ENCODE data around the gene ZNF521.

The ZNF521 gene

DNA sequence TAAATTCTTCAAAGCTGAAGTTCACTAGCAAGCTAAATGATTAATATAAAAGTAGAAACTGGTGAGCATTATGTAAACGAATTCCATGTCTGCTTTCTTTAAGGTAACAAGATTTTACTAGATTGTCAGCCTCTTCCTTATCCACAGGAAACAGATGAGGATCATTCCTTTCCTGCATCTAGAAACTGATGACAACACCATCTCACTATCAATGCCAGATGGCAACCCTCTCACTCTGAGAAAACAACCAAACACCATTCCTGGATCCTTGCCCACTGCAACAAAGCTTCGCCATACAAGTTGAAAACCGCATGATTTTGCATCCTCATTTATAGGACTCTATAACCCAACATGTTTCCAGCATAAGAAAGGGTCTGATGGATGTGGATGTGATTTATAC lies 122.9 kb downstream of the ZNF521 start:
- DNase-seq (ENCODE audit: low read depth in 1 of 2, low spot score in 1 of 2): no peak

- no peak for DNase-seq (ENCODE audit: low read depth in 1 of 2, low spot score in 1 of 2)
Observed at GRCh38 chr18:25228410-25228809, 123.6 kb downstream of the ZNF521 start.

DNA sequence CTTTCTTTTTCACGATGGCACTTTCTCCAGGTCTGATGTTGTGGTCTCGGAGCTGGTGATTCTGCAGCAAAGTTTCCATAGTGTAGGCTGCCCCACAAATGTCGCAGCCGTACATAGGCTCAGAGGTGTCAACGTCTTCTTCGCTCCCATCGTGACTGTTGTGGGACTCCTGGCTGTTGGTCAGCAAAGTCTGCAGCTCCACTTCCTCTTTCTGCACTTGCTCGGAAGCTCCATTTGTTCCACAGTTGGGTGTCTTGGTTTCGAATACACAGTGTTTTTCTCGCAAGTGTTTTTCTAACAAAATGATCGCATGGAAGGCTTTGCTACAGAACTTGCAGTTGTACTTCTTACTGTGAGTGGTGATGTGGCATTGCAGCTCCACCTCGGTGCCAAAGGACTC lies 126.8 kb downstream of the ZNF521 start:
- no peak for DNase-seq (ENCODE audit: low read depth in 1 of 2, low spot score in 1 of 2)

DNA sequence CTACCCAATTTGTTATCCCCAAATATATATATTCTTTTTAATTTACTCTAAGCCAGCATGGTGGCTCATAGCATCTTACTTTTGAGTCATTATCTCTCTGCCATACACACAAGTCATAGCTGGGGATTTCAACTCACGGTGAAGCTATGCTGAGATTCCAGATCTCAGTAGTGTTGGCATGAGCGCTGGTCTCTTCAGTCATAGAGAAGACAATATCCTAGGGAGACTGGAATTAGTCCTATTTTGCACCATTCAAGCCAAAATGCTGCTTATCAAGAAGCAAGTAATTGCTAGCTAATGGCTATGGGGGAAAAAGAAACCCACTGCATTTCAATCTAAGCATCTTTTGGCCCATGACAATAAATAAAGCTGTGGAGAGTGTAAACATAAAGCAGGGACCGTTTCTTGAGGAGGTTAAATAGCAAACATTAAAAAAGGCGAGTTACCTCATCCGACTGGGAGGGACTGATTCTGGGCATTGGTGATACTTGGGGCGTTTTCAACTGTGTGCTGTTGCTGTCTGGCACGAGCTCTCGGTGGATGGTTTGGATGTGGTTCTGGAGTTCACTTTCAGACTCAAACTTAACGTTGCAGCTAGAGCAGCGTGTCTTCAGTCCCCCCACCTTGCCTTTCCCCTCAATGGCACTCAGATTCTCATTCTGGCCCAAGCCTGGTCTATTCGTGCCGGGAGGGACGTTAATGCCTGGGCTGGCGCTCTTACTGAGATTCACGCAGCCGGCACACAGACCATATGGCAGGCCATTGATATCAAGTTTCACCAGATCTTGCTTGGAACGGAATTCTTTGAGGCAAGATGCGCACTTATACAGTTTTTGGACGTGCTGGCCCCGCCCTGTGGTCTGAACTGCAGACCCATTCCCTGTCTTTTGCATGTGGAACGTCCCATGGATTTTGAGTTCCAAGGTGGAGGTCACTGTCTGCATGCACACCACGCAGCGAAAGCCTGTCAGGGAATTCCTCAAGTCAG lies 127.8 kb downstream of the ZNF521 start:
- no peak for DNase-seq (ENCODE audit: low read depth in 1 of 2, low spot score in 1 of 2)

DNA sequence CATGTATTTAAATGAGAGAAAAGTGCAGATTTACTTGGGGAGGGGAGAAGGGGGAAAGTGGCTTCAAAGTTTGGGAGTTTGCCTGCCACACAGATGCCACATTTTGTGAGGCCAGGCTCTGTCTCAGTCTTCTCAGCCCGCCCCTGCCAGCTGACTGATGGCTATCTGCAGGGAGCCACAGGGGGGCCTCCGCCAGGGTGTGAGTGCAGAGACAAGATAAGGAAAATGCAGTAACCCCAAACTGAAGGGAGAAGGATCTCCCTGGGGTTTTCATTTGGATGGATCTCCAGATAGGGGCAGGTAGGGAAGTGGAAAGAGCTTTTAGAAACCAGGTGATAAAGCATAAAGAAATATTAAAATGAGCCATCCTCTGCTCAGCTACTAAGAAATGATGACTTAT lies 128.8 kb downstream of the ZNF521 start:
- DNase-seq (ENCODE audit: low read depth in 1 of 2, low spot score in 1 of 2): no peak

DNA sequence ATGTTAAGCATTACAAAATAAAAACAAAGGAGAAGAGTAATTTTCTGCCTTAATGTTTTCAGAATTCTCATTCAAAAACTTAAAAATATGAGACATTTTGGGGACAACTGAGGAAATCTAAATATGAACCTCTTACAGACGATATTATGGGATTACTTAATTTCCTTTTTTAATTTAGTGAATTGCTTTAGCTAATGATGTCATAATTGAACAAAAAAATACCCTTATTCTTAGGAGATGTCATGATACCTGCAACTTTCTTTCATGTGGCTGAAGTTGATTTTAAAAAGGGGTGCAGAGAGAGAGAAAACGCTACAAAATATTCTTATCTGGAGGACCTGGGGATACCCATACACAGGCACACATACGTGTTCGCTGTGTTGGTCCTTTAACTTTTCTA lies 129.3 kb downstream of the ZNF521 start:
- no peak for DNase-seq (ENCODE audit: low read depth in 1 of 2, low spot score in 1 of 2)

- DNase-seq (ENCODE audit: low read depth in 1 of 2, low spot score in 1 of 2): no peak
Observed at GRCh38 chr18:25210622-25211021, 141.3 kb downstream of the ZNF521 start.

- DNase-seq (ENCODE audit: low read depth in 1 of 2, low spot score in 1 of 2): no peak
Observed at GRCh38 chr18:25192065-25192464, 159.9 kb downstream of the ZNF521 start.

- DNase-seq (ENCODE audit: low read depth in 1 of 2, low spot score in 1 of 2): no peak
Observed at GRCh38 chr18:25190472-25190871, 161.5 kb downstream of the ZNF521 start.

DNA sequence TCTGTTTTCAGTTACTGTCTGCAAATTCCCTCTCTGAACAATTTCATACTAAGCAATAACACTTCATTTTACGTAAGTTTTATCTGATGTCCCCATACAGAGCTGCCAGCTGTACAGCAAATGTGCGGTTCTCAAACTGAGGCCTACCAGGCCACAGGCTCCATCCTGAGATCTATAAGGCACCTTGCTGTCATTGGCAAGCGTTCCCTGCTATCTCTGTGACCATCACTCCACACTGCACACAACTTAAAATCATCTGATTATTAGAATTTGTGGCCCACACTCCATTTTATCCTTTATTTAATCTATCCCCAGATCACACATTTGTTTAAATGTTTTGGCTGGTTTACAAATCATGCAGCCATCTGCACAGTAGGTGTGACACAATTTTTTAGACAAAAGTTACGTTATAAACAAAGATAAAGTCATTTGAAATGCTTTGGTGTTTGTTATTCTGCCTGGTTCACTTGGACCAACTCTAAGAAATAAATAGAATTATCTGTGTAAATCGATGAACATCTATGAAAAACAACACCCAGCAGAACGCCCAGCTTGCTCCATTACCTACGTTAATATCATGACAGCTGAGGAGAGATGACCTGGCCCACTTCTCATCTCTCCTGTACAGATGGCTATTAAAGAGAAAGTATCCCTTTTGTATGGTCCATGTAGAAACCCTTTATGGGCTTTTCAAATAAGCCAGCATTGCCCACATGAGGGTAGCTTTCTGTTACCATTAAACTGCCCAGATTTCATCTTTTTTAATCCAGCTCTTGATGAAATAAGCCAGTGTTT lies 162.4 kb downstream of the ZNF521 start:
- no peak for DNase-seq (ENCODE audit: low read depth in 1 of 2, low spot score in 1 of 2)

GRCh38 chr18:25187521-25188192 lies 164.3 kb downstream of the ZNF521 start:
- DNase-seq (ENCODE audit: low read depth in 1 of 2, low spot score in 1 of 2): no peak

GRCh38 chr18:25186871-25187270 lies 165.1 kb downstream of the ZNF521 start:
- DNase-seq (ENCODE audit: low read depth in 1 of 2, low spot score in 1 of 2): no peak

DNA sequence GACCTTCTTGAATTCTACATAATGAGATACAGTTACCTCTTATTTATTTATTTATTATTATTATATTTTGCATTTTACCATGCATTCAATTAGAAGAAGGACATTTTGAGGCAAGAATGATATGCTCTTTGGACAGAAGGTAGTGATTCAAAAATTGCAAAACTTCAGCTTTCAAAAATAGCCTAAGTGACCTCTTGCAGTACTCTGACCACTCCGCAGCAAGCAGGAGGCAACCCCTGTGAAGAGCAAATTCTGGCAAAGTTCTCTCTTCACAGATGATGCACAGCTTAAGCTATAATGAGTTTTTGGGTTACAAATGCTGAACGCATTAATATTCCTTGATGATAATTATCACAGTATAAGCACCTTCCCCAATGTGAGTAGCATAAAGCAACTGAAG lies 170.0 kb downstream of the ZNF521 start:
- no peak for DNase-seq (ENCODE audit: low read depth in 1 of 2, low spot score in 1 of 2)

- DNase-seq (ENCODE audit: low read depth in 1 of 2, low spot score in 1 of 2): no peak
Observed at GRCh38 chr18:25181581-25181980, 170.4 kb downstream of the ZNF521 start.

DNA sequence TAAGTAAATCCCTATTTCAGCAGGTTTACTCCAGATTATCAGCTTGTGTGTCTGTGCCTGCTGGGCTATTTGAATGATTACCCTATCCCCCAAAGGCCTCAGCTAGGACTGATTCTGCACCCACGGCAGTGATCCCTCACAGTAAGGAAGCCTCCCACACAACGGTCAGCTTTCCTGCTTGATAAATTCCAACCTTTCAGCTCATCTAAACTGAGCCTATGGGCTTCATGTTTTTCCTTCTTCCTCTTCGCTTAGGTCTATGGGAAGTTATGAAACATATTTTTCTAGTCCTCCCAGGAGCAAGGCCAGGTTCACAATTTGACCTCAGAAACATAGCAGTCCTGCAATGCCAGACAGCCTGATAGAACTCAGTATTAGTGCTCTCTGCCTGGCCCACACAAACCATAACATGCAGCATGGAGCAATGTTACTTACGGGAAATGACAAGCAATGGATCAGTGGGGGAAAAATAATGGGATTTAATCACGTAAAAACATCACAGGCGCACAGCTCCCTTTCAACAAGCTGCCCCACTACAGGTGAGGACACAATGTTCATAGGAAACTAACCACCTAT lies 170.9 kb downstream of the ZNF521 start:
- DNase-seq (ENCODE audit: low read depth in 1 of 2, low spot score in 1 of 2): no peak

DNA sequence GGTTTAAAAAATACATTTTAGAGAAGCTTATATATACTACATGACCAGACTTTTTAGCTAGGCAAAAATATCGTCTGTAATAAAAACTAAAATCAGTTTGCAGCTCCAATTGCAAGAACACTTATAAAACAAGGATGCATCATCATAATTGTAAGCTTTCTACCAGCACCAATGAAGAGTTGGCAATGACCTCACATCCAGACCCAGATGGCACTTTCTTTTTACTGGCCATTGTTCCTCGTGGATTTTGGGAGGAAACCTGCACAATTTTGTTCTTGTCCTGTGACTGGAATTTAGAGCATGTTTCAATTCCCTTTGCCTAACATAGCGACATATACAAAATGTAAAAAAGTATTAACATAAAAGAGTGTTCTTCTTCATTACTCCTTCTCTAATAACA lies 174.3 kb downstream of the ZNF521 start:
- no peak for DNase-seq (ENCODE audit: low read depth in 1 of 2, low spot score in 1 of 2)

GRCh38 chr18:25176518-25177042 lies 175.4 kb downstream of the ZNF521 start:
- DNase-seq (ENCODE audit: low read depth in 1 of 2, low spot score in 1 of 2): no peak

DNA sequence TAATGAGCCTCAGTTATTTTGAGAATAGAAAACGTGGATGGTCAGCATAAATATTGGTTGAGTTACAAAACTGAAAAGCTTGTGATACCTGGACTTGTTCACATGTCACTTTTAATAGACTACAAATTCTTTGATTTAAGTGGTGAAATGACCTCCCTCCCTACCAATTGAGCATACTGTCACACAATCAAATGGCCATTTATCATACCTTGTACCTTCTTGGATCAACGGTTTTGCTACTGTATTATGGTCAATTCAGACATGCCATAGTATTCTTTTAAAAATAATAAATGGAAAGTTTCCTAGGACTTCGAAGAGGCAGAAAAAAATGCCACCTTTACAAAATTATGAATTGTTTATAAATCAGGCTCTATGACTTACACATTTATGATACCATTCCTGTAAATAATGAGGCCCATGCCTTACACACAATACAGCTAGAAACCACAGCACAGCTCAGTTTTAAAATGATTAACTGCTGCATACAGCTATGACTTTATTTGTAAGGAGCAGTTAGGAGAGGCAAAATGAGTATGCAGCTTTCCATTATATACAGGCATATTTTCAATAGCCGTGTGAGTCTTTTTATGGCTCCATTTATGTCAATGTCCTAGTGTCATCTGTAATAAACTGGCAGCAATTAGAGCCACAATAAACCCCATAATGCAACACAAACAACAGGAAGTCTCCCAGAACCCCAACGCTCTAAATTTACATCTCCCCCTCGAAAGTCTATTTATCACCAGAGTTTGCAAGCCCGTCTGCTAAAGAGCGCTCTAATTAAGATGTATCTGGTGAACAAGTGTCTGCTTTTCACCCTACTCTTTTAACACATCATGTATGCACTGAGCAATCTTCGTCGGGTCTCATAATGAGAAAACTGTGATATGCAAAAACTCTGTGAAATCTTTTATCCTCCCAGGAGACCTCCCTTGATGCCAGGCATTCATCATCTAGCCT lies 176.1 kb downstream of the ZNF521 start:
- no peak for DNase-seq (ENCODE audit: low read depth in 1 of 2, low spot score in 1 of 2)

DNA sequence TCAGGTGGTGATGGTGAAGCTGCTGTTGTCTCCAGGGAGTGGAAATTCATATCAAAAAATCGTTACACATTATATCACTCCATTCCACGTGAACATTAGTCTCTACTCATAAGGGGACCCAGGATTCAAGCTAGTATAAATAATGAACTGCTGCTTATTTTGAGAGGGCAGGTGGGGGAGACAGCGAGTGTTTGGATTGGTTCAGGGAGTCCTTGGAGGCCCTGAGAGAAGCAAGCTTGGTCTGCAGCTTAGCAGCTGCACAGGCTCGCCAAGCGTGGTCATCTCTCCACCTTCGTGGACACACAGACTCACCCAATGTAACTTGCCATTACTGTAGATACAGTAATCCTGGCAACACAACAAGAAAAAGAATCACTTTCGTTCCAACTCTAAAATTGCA lies 177.6 kb downstream of the ZNF521 start:
- DNase-seq (ENCODE audit: low read depth in 1 of 2, low spot score in 1 of 2): no peak

GRCh38 chr18:25171334-25171733 lies 180.6 kb downstream of the ZNF521 start:
- DNase-seq (ENCODE audit: low read depth in 1 of 2, low spot score in 1 of 2): no peak

All from stimulated activated CD4-positive, alpha-beta T cell treated with anti-CD3 and anti-CD28 coated beads, Interleukin-15, amount 100 ng/mL, for 1 hour (primary cell).